Osteocyte (in vitro differentiated cells): ENCODE results near the gene HRH2. TPM values are rescaled to one million over a fixed set of nuclear protein-coding genes. Genes with fewer than 3 reads are reported as not detected.

ENCODE experiments used
- DNase-seq: peaks from one replicate; pipeline ENCODE4 v3.0.0; 2021; ENCODE audit warnings: mixed read lengths; ENCODE audit not compliant: unreplicated experiment; ENCODE audit errors: extremely low spot score
- H3K27ac Mint-ChIP-seq: one replicate; pipeline ENCODE4 v1.8.0; 2021; ENCODE audit warnings: mild to moderate bottlenecking, mixed read lengths; ENCODE audit not compliant: unreplicated experiment
- H3K27me3 Mint-ChIP-seq: one replicate; pipeline ENCODE4 v1.8.0; 2021; ENCODE audit warnings: mixed read lengths; ENCODE audit not compliant: unreplicated experiment
- H3K36me3 Mint-ChIP-seq: one replicate; pipeline ENCODE4 v1.8.0; 2021; ENCODE audit warnings: mixed read lengths; ENCODE audit not compliant: unreplicated experiment
- H3K4me1 Mint-ChIP-seq: one replicate; pipeline ENCODE4 v1.8.0; 2021; ENCODE audit warnings: mixed read lengths; ENCODE audit not compliant: unreplicated experiment
- H3K4me3 Mint-ChIP-seq: one replicate; pipeline ENCODE4 v1.8.0; 2021; ENCODE audit warnings: mild to moderate bottlenecking, moderate library complexity, mixed read lengths; ENCODE audit not compliant: unreplicated experiment
- H3K9me3 Mint-ChIP-seq: one replicate; pipeline ENCODE4 v1.8.0; 2021; ENCODE audit warnings: mixed read lengths; ENCODE audit not compliant: unreplicated experiment
- CTCF ChIP-seq: fragments of 200-600 bp; sonication (generic); IDR thresholded peaks from 2 replicates; pipeline ENCODE4 v1.5.0; 2021; ENCODE audit warnings: antibody characterized with exemption, mild to moderate bottlenecking, moderate library complexity
- total RNA-seq: library from RNA; stranded (reverse); gene quantifications from 2 replicates; pipeline ENCODE4 v1.2.1, GENCODE V29; 2021

The HRH2 gene
- total RNA-seq, 1 donor from 2014 or later: not detected

GRCh38 chr5:175690586-175690985 lies 32.7 kb downstream of the HRH2 start:
- Mint-ChIP-seq H3K27ac (no peak overlapping the region), H3K4me1 (no peaks in the 10 kb centered on the region), H3K27me3 (no peaks in the 10 kb centered on the region), H3K9me3 (no peaks in the 10 kb centered on the region), H3K4me3 (no peak overlapping the region), H3K36me3 (no peaks in the 10 kb centered on the region)
- TF ChIP-seq CTCF: no peak
- DNase-seq: no peak

GRCh38 chr5:175691761-175692160 lies 33.9 kb downstream of the HRH2 start:
- H3K36me3 Mint-ChIP-seq: no peaks in the 10 kb centered on the region
- no peaks in the 10 kb centered on the region for H3K27me3 Mint-ChIP-seq
- no peak overlapping the region for H3K27ac Mint-ChIP-seq
- no peak for DNase-seq
- no peak for TF ChIP-seq CTCF
- H3K4me3 Mint-ChIP-seq: no peak overlapping the region
- H3K4me1 Mint-ChIP-seq: no peaks in the 10 kb centered on the region
- H3K9me3 Mint-ChIP-seq: no peaks in the 10 kb centered on the region

GRCh38 chr5:175692235-175692995 lies 34.5 kb downstream of the HRH2 start:
- TF ChIP-seq CTCF: no peak
- DNase-seq: no peak

GRCh38 chr5:175692996-175693710 lies 35.3 kb downstream of the HRH2 start:
- no peaks in the 10 kb centered on the region for H3K36me3 Mint-ChIP-seq
- no peak overlapping the region for H3K27ac Mint-ChIP-seq
- no peak for TF ChIP-seq CTCF
- no peak for DNase-seq
- H3K4me1 Mint-ChIP-seq: no peaks in the 10 kb centered on the region
- no peaks in the 10 kb centered on the region for H3K27me3 Mint-ChIP-seq
- H3K9me3 Mint-ChIP-seq: no peaks in the 10 kb centered on the region
- H3K4me3 Mint-ChIP-seq: no peak overlapping the region

More at GRCh38 chr5:175692235-175692995, 34.5 kb downstream of the HRH2 start:
- no peaks in the 10 kb centered on the region for H3K4me1 Mint-ChIP-seq
- H3K27me3 Mint-ChIP-seq: no peaks in the 10 kb centered on the region
- H3K9me3 Mint-ChIP-seq: no peaks in the 10 kb centered on the region
- no peak overlapping the region for H3K4me3 Mint-ChIP-seq
- H3K36me3 Mint-ChIP-seq: no peaks in the 10 kb centered on the region
- no peak overlapping the region for H3K27ac Mint-ChIP-seq

GRCh38 chr5:175693741-175694140 lies 35.9 kb downstream of the HRH2 start:
- Mint-ChIP-seq H3K27ac (no peak overlapping the region), H3K27me3 (no peaks in the 10 kb centered on the region), H3K4me3 (no peak overlapping the region), H3K4me1 (no peaks in the 10 kb centered on the region), H3K36me3 (no peaks in the 10 kb centered on the region), H3K9me3 (no peaks in the 10 kb centered on the region)
- DNase-seq: no peak
- no peak for TF ChIP-seq CTCF
